Common myeloid progenitor, CD34-positive (primary cell): Measurements from ENCODE around the gene RALGAPA1.
"Not testable (repeated sequence)": the region's sequence is repeated elsewhere in the genome, so short reads cannot be mapped to it uniquely, and the experiment has no call there.

ENCODE experiments used
- CTCF ChIA-PET: fragments of 350-600 bp; sonication (Branson Sonifier 250); formaldehyde crosslinking; loops from one replicate; lab custom pipeline; 2021; ENCODE audit warnings: antibody characterized with exemption; lab: Charles Lee
- POLR2A ChIA-PET: fragments of 350-600 bp; sonication (Branson Sonifier 250); formaldehyde crosslinking; loops from one replicate; lab custom pipeline; 2021; ENCODE audit warnings: antibody characterized with exemption; lab: Charles Lee
- DNase-seq, 3 donors: peaks; one replicate each; pipeline versions ENCODE4 v3.0.0 to v3.0.0-alpha.2; 2013
- H3K27ac ChIP-seq, 2 experiments: 1 replicate in 1 of 2; 2 replicates in 1 of 2; pipeline ENCODE4 v1.7.0; 2013; ENCODE audit warnings: inconsistent platforms in 2 of 2, low read length in 2 of 2, mild to moderate bottlenecking in 2 of 2, low read depth in 1 of 2, moderate library complexity in 1 of 2; ENCODE audit not compliant: severe bottlenecking in 2 of 2, insufficient read depth in 1 of 2, poor library complexity in 1 of 2
- H3K27me3 ChIP-seq, 5 experiments: replicated peaks in 2 of 5; 1 replicate in 3 of 5; 2 replicates in 2 of 5; pipeline versions ENCODE4 v1.6.1 to v1.7.0; 2013; ENCODE audit warnings: low read length in 4 of 5, mild to moderate bottlenecking in 2 of 5, moderate library complexity in 2 of 5, inconsistent platforms in 1 of 5; ENCODE audit not compliant: insufficient read depth in 5 of 5, control insufficient read depth in 4 of 5
- H3K36me3 ChIP-seq, 4 experiments: 1 replicate in 2 of 4; 2 replicates in 2 of 4; pipeline versions ENCODE4 v1.6.1 to v1.7.0; 2013; ENCODE audit warnings: low read length in 3 of 4, control low read depth in 1 of 4, mild to moderate bottlenecking in 1 of 4; ENCODE audit not compliant: control insufficient read depth in 4 of 4, insufficient read depth in 4 of 4
- H3K4me1 ChIP-seq, 4 experiments: 1 replicate in 3 of 4; 2 replicates in 1 of 4; pipeline versions ENCODE4 v1.6.1 to v1.7.1; 2013; ENCODE audit warnings: low read length in 3 of 4, mild to moderate bottlenecking in 3 of 4, control low read depth in 1 of 4, inconsistent platforms in 1 of 4, moderate library complexity in 1 of 4; ENCODE audit not compliant: control insufficient read depth in 4 of 4, insufficient read depth in 4 of 4; ENCODE audit errors: control extremely low read depth in 1 of 4
- H3K4me3 ChIP-seq, 7 experiments: 1 replicate in 4 of 7; 2 replicates in 3 of 7; pipeline versions ENCODE4 v1.5.1 to v1.7.0; 2013; ENCODE audit warnings: mild to moderate bottlenecking in 7 of 7, low read length in 6 of 7, moderate library complexity in 6 of 7, inconsistent platforms in 2 of 7, low read depth in 2 of 7, control low read depth in 1 of 7; ENCODE audit not compliant: insufficient read depth in 4 of 7, control insufficient read depth in 1 of 7; ENCODE audit errors: extremely low read depth in 1 of 7
- H3K9me3 ChIP-seq, 5 experiments: 1 replicate in 4 of 5; 2 replicates in 1 of 5; pipeline versions ENCODE4 v1.6.1 to v1.7.1; 2013; ENCODE audit warnings: low read length in 4 of 5, mild to moderate bottlenecking in 2 of 5, inconsistent platforms in 1 of 5, low read depth in 1 of 5, moderate library complexity in 1 of 5; ENCODE audit not compliant: control insufficient read depth in 4 of 5, insufficient read depth in 2 of 5; ENCODE audit errors: control extremely low read depth in 1 of 5
- WGBS: methylation state at CpG from one replicate; pipeline ENCODE4 v1.1.5; 2013; ENCODE audit not compliant: insufficient coverage; 5-methylcytosine and 5-hydroxymethylcytosine counted together

Gene RALGAPA1

GRCh38 chr14:35632271-35632670 is 176.8 kb downstream of the RALGAPA1 start:
- Histone ChIP-seq H3K27ac (no peak overlapping the region), H3K4me3 (no peak overlapping the region), H3K27me3 (no peaks in the 10 kb centered on the region), H3K36me3 (peaks cover 0 to 16% (median 2%) of the 10 kb centered on the region in 4 experiments), H3K4me1 (no peaks in the 10 kb centered on the region), H3K9me3 (peaks cover 0 to 2% (median 0%) of the 10 kb centered on the region in 5 experiments)
- ChIA-PET CTCF (no interaction called here), POLR2A (no interaction called here)
- no peak for DNase-seq
- WGBS = no CpG with 5 or more reads among the region's 3 CpGs

GRCh38 chr14:35631071-35631805 is 177.9 kb downstream of the RALGAPA1 start:
- H3K4me3 ChIP-seq = no peak overlapping the region
- ChIA-PET POLR2A (no interaction called here), CTCF (no interaction called here)

DNA sequence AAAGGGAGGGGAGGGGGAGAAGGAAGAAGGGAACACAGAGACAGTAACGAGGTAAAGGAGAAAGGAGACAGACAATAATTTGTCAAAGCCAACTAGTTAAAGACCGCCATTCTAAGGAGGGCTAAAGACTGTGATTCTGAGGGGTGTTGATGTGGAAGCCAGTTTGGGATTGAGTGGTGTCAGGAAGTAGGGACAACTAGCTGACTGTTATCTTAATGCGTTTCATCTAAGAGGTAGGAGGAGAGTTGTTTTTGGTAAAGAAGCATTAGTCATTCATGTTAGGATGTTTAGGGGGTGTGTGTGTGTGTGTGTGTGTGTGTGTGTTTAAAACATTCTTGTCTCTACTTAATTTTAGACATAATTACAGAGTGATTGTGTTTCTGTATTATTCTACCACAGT is 180.1 kb downstream of the RALGAPA1 start:
- WGBS = 100% methylated on average over 2 of the region's 3 CpGs
- Histone ChIP-seq H3K27me3 (no peaks in the 10 kb centered on the region), H3K9me3 (no peaks in the 10 kb centered on the region), H3K27ac (no peak overlapping the region), H3K4me3 (no peak overlapping the region), H3K36me3 (peaks cover 0 to 2% (median 0%) of the 10 kb centered on the region in 4 experiments), H3K4me1 (no peaks in the 10 kb centered on the region)
- ChIA-PET CTCF (no interaction called here), POLR2A (no interaction called here)
- no peak for DNase-seq

More at GRCh38 chr14:35631071-35631805, 177.9 kb downstream of the RALGAPA1 start:
- DNase-seq = no peak
- H3K27ac ChIP-seq = no peak overlapping the region
- no peaks in the 10 kb centered on the region for H3K4me1 ChIP-seq
- H3K36me3 ChIP-seq = peaks cover 0 to 7% (median 2%) of the 10 kb centered on the region in 4 experiments
- no CpG with 5 or more reads among the region's 2 CpGs for WGBS
- no peaks in the 10 kb centered on the region for H3K27me3 ChIP-seq
- no peaks in the 10 kb centered on the region for H3K9me3 ChIP-seq

GRCh38 chr14:35626947-35627346 is 182.1 kb downstream of the RALGAPA1 start:
- CTCF ChIA-PET, H3K36me3 ChIP-seq, H3K4me1 ChIP-seq, H3K9me3 ChIP-seq, H3K27ac ChIP-seq, DNase-seq, POLR2A ChIA-PET, H3K4me3 ChIP-seq, H3K27me3 ChIP-seq: not testable (repeated sequence)
- no CpG with 5 or more reads among the region's 2 CpGs for WGBS

DNA sequence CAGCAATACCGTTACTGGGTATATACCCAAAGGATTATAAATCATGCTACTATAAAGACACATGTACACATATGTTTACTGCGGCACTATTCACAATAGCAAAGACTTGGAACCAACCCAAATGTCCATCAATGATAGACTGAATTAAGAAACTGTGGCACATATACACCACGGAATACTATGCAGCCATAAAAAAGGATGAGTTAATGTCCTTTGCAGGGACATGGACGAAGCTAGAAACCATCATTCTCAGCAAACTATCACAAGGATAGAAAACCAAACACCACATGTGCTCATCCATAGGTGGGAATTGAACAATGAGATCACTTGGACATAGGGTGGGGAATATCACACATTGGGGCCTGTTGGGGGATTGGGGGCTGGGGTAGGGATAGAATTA is 187.1 kb downstream of the RALGAPA1 start:
- H3K27ac ChIP-seq, H3K27me3 ChIP-seq, H3K4me1 ChIP-seq, H3K36me3 ChIP-seq, DNase-seq, H3K4me3 ChIP-seq, CTCF ChIA-PET, POLR2A ChIA-PET, H3K9me3 ChIP-seq: not testable (repeated sequence)
- WGBS = 100% methylated on average over 2 of the region's 4 CpGs

GRCh38 chr14:35619998-35620397 is 189.1 kb downstream of the RALGAPA1 start:
- H3K27me3 ChIP-seq, DNase-seq, H3K4me1 ChIP-seq, H3K36me3 ChIP-seq, H3K4me3 ChIP-seq, CTCF ChIA-PET, H3K27ac ChIP-seq, POLR2A ChIA-PET, H3K9me3 ChIP-seq: not testable (repeated sequence)
- WGBS = 90% methylated on average over 4 of the region's 6 CpGs

- H3K36me3 ChIP-seq, POLR2A ChIA-PET, H3K27me3 ChIP-seq, DNase-seq, CTCF ChIA-PET, H3K4me1 ChIP-seq, H3K9me3 ChIP-seq, H3K4me3 ChIP-seq, H3K27ac ChIP-seq: not testable (repeated sequence)
- no CpG with 5 or more reads among the region's 1 CpG for WGBS
Measured at GRCh38 chr14:35619461-35619860, 189.6 kb downstream of the RALGAPA1 start.
